GM23338 (cell line): ENCODE data around the gene PTPRN2. TPM values are rescaled to one million over a fixed set of nuclear protein-coding genes. Genes with fewer than 3 reads are reported as not detected.

ENCODE experiments used
- ATAC-seq: fragments of 200-7000 bp; cut with Tn5 transposase; 3 replicates; pipeline ENCODE4 v1.9.1; 2020
- DNase-seq: peaks from one replicate; pipeline ENCODE4 v3.0.0-alpha.2; 2015; ENCODE audit warnings: low spot score
- H2AFZ ChIP-seq: fragments of 200-600 bp; sonication (generic); 2 replicates; pipeline ENCODE4 v1.8.0; 2016; ENCODE audit warnings: antibody characterized with exemption, mild to moderate bottlenecking, moderate library complexity
- H3F3A ChIP-seq: fragments of 200-600 bp; sonication (generic); replicated peaks from 2 replicates; pipeline ENCODE4 v1.8.0; 2017; ENCODE audit warnings: antibody characterized with exemption, mixed run types, low read depth
- H3K27ac ChIP-seq: fragments of 200-600 bp; sonication (generic); 2 replicates; pipeline ENCODE4 v1.6.1; 2016; ENCODE audit warnings: low read depth
- H3K27me3 ChIP-seq: fragments of 200-600 bp; sonication (generic); 2 replicates; pipeline ENCODE4 v1.8.0; 2016; ENCODE audit warnings: mild to moderate bottlenecking, mixed run types, moderate library complexity; ENCODE audit not compliant: insufficient read depth
- H3K36me3 ChIP-seq: fragments of 200-600 bp; sonication (generic); 2 replicates; pipeline ENCODE4 v1.8.0; 2016; ENCODE audit warnings: mild to moderate bottlenecking; ENCODE audit not compliant: insufficient read depth
- H3K4me1 ChIP-seq: fragments of 200-600 bp; sonication (generic); 2 replicates; pipeline ENCODE4 v1.8.0; 2016; ENCODE audit warnings: mild to moderate bottlenecking, moderate library complexity; ENCODE audit not compliant: insufficient read depth
- H3K4me2 ChIP-seq: fragments of 200-600 bp; sonication (generic); 2 replicates; pipeline ENCODE4 v1.7.1; 2017; ENCODE audit warnings: mixed run types
- H3K4me3 ChIP-seq: fragments of 200-600 bp; sonication (generic); 2 replicates; pipeline ENCODE4 v1.6.1; 2016; ENCODE audit warnings: mixed run types
- H3K79me2 ChIP-seq: fragments of 200-600 bp; sonication (generic); replicated peaks from 2 replicates; pipeline ENCODE4 v1.8.0; 2017; ENCODE audit warnings: mild to moderate bottlenecking; ENCODE audit not compliant: insufficient read depth
- H3K9me2 ChIP-seq: fragments of 200-600 bp; sonication (generic); 2 replicates; pipeline ENCODE4 v1.8.0; 2017; ENCODE audit not compliant: insufficient read depth
- H4K20me1 ChIP-seq: fragments of 200-600 bp; sonication (generic); replicated peaks from 2 replicates; pipeline ENCODE4 v1.8.0; 2017; ENCODE audit warnings: mild to moderate bottlenecking; ENCODE audit not compliant: insufficient read depth
- H3K27ac Mint-ChIP-seq: 2 replicates; pipeline ENCODE4 v1.8.0; 2020; ENCODE audit warnings: inconsistent platforms, mild to moderate bottlenecking, moderate library complexity, mixed read lengths
- H3K27me3 Mint-ChIP-seq: 3 replicates; pipeline ENCODE4 v1.8.0; 2022; ENCODE audit warnings: low read depth, mild to moderate bottlenecking, moderate library complexity, mixed read lengths, inconsistent platforms; ENCODE audit not compliant: insufficient read depth, poor library complexity
- H3K36me3 Mint-ChIP-seq: 3 replicates; pipeline ENCODE4 v1.8.0; 2021; ENCODE audit warnings: low read depth, mild to moderate bottlenecking, inconsistent platforms, moderate library complexity, mixed read lengths
- H3K4me1 Mint-ChIP-seq: 3 replicates; pipeline ENCODE4 v1.8.0; 2020; ENCODE audit warnings: mild to moderate bottlenecking, inconsistent platforms, mixed read lengths
- H3K4me3 Mint-ChIP-seq: 3 replicates; pipeline ENCODE4 v1.8.0; 2021; ENCODE audit warnings: moderate library complexity, mild to moderate bottlenecking, inconsistent platforms, mixed read lengths
- H3K9me3 Mint-ChIP-seq: 3 replicates; pipeline ENCODE4 v1.8.0; 2020; ENCODE audit warnings: moderate library complexity, mild to moderate bottlenecking, inconsistent platforms, mixed read lengths
- CTCF ChIP-seq, 2 experiments: fragments of 200-600 bp in 1 of 2; sonication (generic) in 1 of 2; conservative IDR thresholded peaks; 2 replicates each; pipeline versions ENCODE4 v1.5.1 to v1.6.1; 2016 to 2017; ENCODE audit warnings: antibody characterized with exemption in 2 of 2, low read depth in 2 of 2, mild to moderate bottlenecking in 2 of 2, moderate library complexity in 1 of 2
- ETS1 ChIP-seq: IDR thresholded peaks from 2 replicates; pipeline ENCODE4 v1.6.1; 2016; ENCODE audit warnings: antibody characterized with exemption
- EZH2 ChIP-seq: fragments of 200-600 bp; sonication (generic); IDR thresholded peaks from one replicate; pipeline ENCODE4 v1.8.0; 2017; ENCODE audit warnings: antibody characterized with exemption, mild to moderate bottlenecking, low read depth; ENCODE audit not compliant: unreplicated experiment
- EZH2phosphoT487 ChIP-seq: fragments of 200-600 bp; sonication (generic); IDR thresholded peaks from one replicate; pipeline ENCODE4 v1.8.1; 2018; ENCODE audit warnings: antibody characterized with exemption; ENCODE audit not compliant: unreplicated experiment
- NANOG ChIP-seq: IDR thresholded peaks from 2 replicates; pipeline ENCODE4 v1.6.1; 2016; ENCODE audit warnings: antibody characterized with exemption, borderline replicate concordance
- POLR2AphosphoS5 ChIP-seq: IDR thresholded peaks from 2 replicates; pipeline ENCODE4 v1.6.1; 2016; ENCODE audit warnings: antibody characterized with exemption, low read depth
- STAT1 ChIP-seq: IDR thresholded peaks from one replicate; pipeline ENCODE4 v1.6.1; 2016; ENCODE audit warnings: antibody characterized with exemption; ENCODE audit not compliant: unreplicated experiment
- ZNF114 ChIP-seq: fragments of 250-450 bp; sonication (Bioruptor Pico); IDR thresholded peaks from 2 replicates; pipeline ENCODE4 v1.5.0; 2020; ENCODE audit warnings: mild to moderate bottlenecking, moderate library complexity
- ZNF462 ChIP-seq: fragments of 250-450 bp; sonication (Bioruptor Pico); IDR thresholded peaks from 2 replicates; pipeline ENCODE4 v1.5.0; 2020; ENCODE audit warnings: mild to moderate bottlenecking, moderate library complexity
- polyA plus RNA-seq: library from polyadenylated mRNA; unstranded; fragments of >200 nt; fragmentation: Nextera tagmentation; extraction: Ambion mirVana; gene quantifications from 2 replicates; pipeline ENCODE4 v1.2.1, GENCODE V29; 2016
- total RNA-seq: library from RNA; depleted of rRNA; stranded (reverse); fragments of >200 nt; shearing (Covaris generic); gene quantifications from 2 replicates; pipeline ENCODE4 v1.2.3, GENCODE V29; 2014

The PTPRN2 gene
- total and polyA plus RNA-seq, 2 experiments from 2014 or later, result 0.87 to 4.0 TPM

GRCh38 chr7:157703534-157704195 is 884.0 kb downstream of the PTPRN2 start:
- H2AFZ ChIP-seq, result no peak overlapping the region
- Mint-ChIP-seq H3K27me3 (peaks cover 7% of the 10 kb centered on the region), H3K36me3 (peaks cover 27% of the 10 kb centered on the region), H3K4me1 (no peaks in the 10 kb centered on the region), H3K9me3 (peaks cover 95% of the 10 kb centered on the region), H3K27ac (no peak overlapping the region), H3K4me3 (no peak overlapping the region)
- ATAC-seq (no peak), DNase-seq (no peak)
- H3K27ac ChIP-seq, result no peak overlapping the region
- H3K4me3 ChIP-seq, result no peak overlapping the region
- H3K27me3 ChIP-seq, result no peaks in the 10 kb centered on the region
- no peaks in the 10 kb centered on the region for H3F3A ChIP-seq
- no peaks in the 10 kb centered on the region for H4K20me1 ChIP-seq
- H3K4me2 ChIP-seq, result no peak overlapping the region
- no peaks in the 10 kb centered on the region for H3K9me2 ChIP-seq
- no peaks in the 10 kb centered on the region for H3K79me2 ChIP-seq
- H3K36me3 ChIP-seq, result no peaks in the 10 kb centered on the region
- no peaks in the 10 kb centered on the region for H3K4me1 ChIP-seq
- no peak for TF ChIP-seq EZH2
- TF ChIP-seq ETS1, result no peak
- TF ChIP-seq CTCF (conservative IDR thresholded peaks at IDR 0.05; ENCODE audit: low read depth in 2 of 2), result no peak
- no peak for TF ChIP-seq ZNF114 (CRISPR knock-in tag)

- Histone ChIP-seq H3K4me2 (no peak overlapping the region), H2AFZ (no peak overlapping the region), H3K27me3 (no peaks in the 10 kb centered on the region), H3K79me2 (no peaks in the 10 kb centered on the region), H3K27ac (no peak overlapping the region), H3F3A (no peaks in the 10 kb centered on the region), H4K20me1 (no peaks in the 10 kb centered on the region), H3K9me2 (no peaks in the 10 kb centered on the region), H3K36me3 (no peaks in the 10 kb centered on the region), H3K4me1 (no peaks in the 10 kb centered on the region), H3K4me3 (no peak overlapping the region)
- H3K4me3 Mint-ChIP-seq, result no peak overlapping the region
- H3K9me3 Mint-ChIP-seq, result peaks cover 89% of the 10 kb centered on the region
- H3K4me1 Mint-ChIP-seq, result no peaks in the 10 kb centered on the region
- peaks cover 25% of the 10 kb centered on the region for H3K36me3 Mint-ChIP-seq
- ATAC-seq (no peak), DNase-seq (no peak)
- no peak overlapping the region for H3K27ac Mint-ChIP-seq
- H3K27me3 Mint-ChIP-seq, result peaks cover 7% of the 10 kb centered on the region
- TF ChIP-seq ZNF114 (CRISPR knock-in tag), result no peak
- TF ChIP-seq ZNF462 (CRISPR knock-in tag), result no peak
- no peak for TF ChIP-seq EZH2
- no peak for TF ChIP-seq NANOG
- no peak for TF ChIP-seq POLR2AphosphoS5
- TF ChIP-seq ETS1, result no peak
- TF ChIP-seq STAT1, result no peak
- no peak for TF ChIP-seq EZH2phosphoT487
Observed at GRCh38 chr7:157703131-157703530, 884.5 kb downstream of the PTPRN2 start.
